WTC11 (cell line): Measurements from ENCODE around the gene HSPH1. TPM values are rescaled to one million over a fixed set of nuclear protein-coding genes. Genes with fewer than 3 reads are reported as not detected.
"Not testable (repeated sequence)": the region's sequence is repeated elsewhere in the genome, so short reads cannot be mapped to it uniquely, and the experiment has no call there.

ENCODE experiments used
- ATAC-seq: fragments of 200-7000 bp; cut with Tn5 transposase; 2 replicates; pipeline ENCODE4 v1.10.0; 2021; ENCODE audit warnings: mild to moderate bottlenecking, moderate library complexity
- CTCF ChIA-PET: fragments of 300-600 bp; sonication (Branson Sonifier 250); formaldehyde crosslinking; loops from one replicate; lab custom pipeline; 2021; ENCODE audit warnings: antibody characterized with exemption; lab: Charles Lee
- POLR2A ChIA-PET: fragments of 350-600 bp; sonication (Branson Sonifier 250); formaldehyde crosslinking; loops from one replicate; lab custom pipeline; 2021; ENCODE audit warnings: antibody characterized with exemption; lab: Charles Lee
- DNase-seq: peaks from one replicate; pipeline ENCODE4 v3.0.0; 2021; ENCODE audit warnings: low spot score
- H3K27ac Mint-ChIP-seq: 2 replicates; pipeline ENCODE4 v1.8.0; 2021; ENCODE audit warnings: mixed read lengths
- H3K27me3 Mint-ChIP-seq: 2 replicates; pipeline ENCODE4 v1.8.0; 2021; ENCODE audit warnings: low read depth, mild to moderate bottlenecking, moderate library complexity, mixed read lengths
- H3K36me3 Mint-ChIP-seq: 2 replicates; pipeline ENCODE4 v1.8.0; 2021; ENCODE audit warnings: mixed read lengths
- H3K4me1 Mint-ChIP-seq: 2 replicates; pipeline ENCODE4 v1.8.0; 2022; ENCODE audit warnings: mixed read lengths
- H3K4me3 Mint-ChIP-seq: 2 replicates; pipeline ENCODE4 v1.8.0; 2021; ENCODE audit warnings: mild to moderate bottlenecking, moderate library complexity, mixed read lengths
- H3K9me3 Mint-ChIP-seq: 2 replicates; pipeline ENCODE4 v1.8.0; 2021; ENCODE audit warnings: mixed read lengths
- AR ChIP-seq: fragments of 250-450 bp; sonication (Bioruptor Pico); IDR thresholded peaks from 2 replicates; pipeline ENCODE4 v1.9.0; 2021; ENCODE audit warnings: mild to moderate bottlenecking
- ATF2 ChIP-seq: sonication (generic); formaldehyde crosslinking; IDR thresholded peaks from 2 replicates; pipeline ENCODE4 v1.8.1; 2022; ENCODE audit warnings: low read depth, missing genetic modification reagents, borderline replicate concordance
- CREB1 ChIP-seq: sonication (generic); formaldehyde crosslinking; IDR thresholded peaks from 2 replicates; pipeline ENCODE4 v1.8.0; 2023; ENCODE audit warnings: mild to moderate bottlenecking, missing genetic modification reagents
- E2F4 ChIP-seq: sonication (generic); formaldehyde crosslinking; IDR thresholded peaks from 2 replicates; pipeline ENCODE4 v1.8.1; 2022; ENCODE audit warnings: low read depth, mild to moderate bottlenecking, moderate library complexity, missing genetic modification reagents, borderline replicate concordance
- IRF2 ChIP-seq: sonication (generic); formaldehyde crosslinking; IDR thresholded peaks from 2 replicates; pipeline ENCODE4 v1.8.0; 2022; ENCODE audit warnings: low read depth, missing genetic modification reagents, borderline replicate concordance
- NFYB ChIP-seq: sonication (generic); formaldehyde crosslinking; conservative IDR thresholded peaks from 2 replicates; pipeline ENCODE4 v1.8.0; 2022; ENCODE audit warnings: low read depth, missing genetic modification reagents
- NR1H2 ChIP-seq: sonication (generic); formaldehyde crosslinking; IDR thresholded peaks from 2 replicates; pipeline ENCODE4 v1.9.0; 2021; ENCODE audit warnings: mild to moderate bottlenecking, moderate library complexity, missing genetic modification reagents
- OVOL2 ChIP-seq: fragments of 250-450 bp; sonication (Bioruptor Pico); IDR thresholded peaks from 2 replicates; pipeline ENCODE4 v1.9.0; 2021; ENCODE audit warnings: mild to moderate bottlenecking, borderline replicate concordance
- TEAD1 ChIP-seq: sonication (generic); formaldehyde crosslinking; IDR thresholded peaks from 2 replicates; pipeline ENCODE4 v1.8.0; 2022; ENCODE audit warnings: mild to moderate bottlenecking, missing genetic modification reagents
- ZNF232 ChIP-seq: sonication (generic); formaldehyde crosslinking; IDR thresholded peaks from 2 replicates; pipeline ENCODE4 v1.8.0; 2022; ENCODE audit warnings: mild to moderate bottlenecking, missing genetic modification reagents
- ZNF263 ChIP-seq: sonication (generic); formaldehyde crosslinking; IDR thresholded peaks from 2 replicates; pipeline ENCODE4 v1.8.1; 2022; ENCODE audit warnings: low read depth, mild to moderate bottlenecking, moderate library complexity, missing genetic modification reagents
- ZNF317 ChIP-seq: sonication (generic); formaldehyde crosslinking; IDR thresholded peaks from 2 replicates; pipeline ENCODE4 v1.8.1; 2023; ENCODE audit warnings: low read depth, mild to moderate bottlenecking, moderate library complexity, missing genetic modification reagents, borderline replicate concordance
- ZNF396 ChIP-seq: fragments of 250-450 bp; sonication (Bioruptor Pico); IDR thresholded peaks from 2 replicates; pipeline ENCODE4 v1.8.0; 2021; ENCODE audit warnings: mild to moderate bottlenecking, moderate library complexity, borderline replicate concordance
- ZNF512 ChIP-seq: sonication (generic); formaldehyde crosslinking; IDR thresholded peaks from 2 replicates; pipeline ENCODE4 v1.8.1; 2022; ENCODE audit warnings: missing genetic modification reagents, borderline replicate concordance
- ZNF671 ChIP-seq: fragments of 250-450 bp; sonication (Bioruptor Pico); IDR thresholded peaks from 2 replicates; pipeline ENCODE4 v1.8.0; 2021; ENCODE audit warnings: mild to moderate bottlenecking
- ZSCAN18 ChIP-seq: fragments of 250-450 bp; sonication (Bioruptor Pico); IDR thresholded peaks from 2 replicates; pipeline ENCODE4 v2.1.2; 2022; ENCODE audit warnings: mild to moderate bottlenecking, moderate library complexity
- total RNA-seq: library from RNA; stranded (reverse); gene quantifications from 3 replicates; pipeline ENCODE4 v1.2.3, GENCODE V29; 2021
- TF ChIP-seq, protein P1 (sequence below): sonication (generic); formaldehyde crosslinking; IDR thresholded peaks from 2 replicates; pipeline ENCODE4 v1.8.0; 2023; ENCODE audit warnings: missing genetic modification reagents, mild to moderate bottlenecking, borderline replicate concordance

HSPH1 gene
- total RNA-seq, 1 experiment from 2014 or later = 114 TPM

- TF ChIP-seq TEAD1 = no peak
- TF ChIP-seq, protein P1, sequence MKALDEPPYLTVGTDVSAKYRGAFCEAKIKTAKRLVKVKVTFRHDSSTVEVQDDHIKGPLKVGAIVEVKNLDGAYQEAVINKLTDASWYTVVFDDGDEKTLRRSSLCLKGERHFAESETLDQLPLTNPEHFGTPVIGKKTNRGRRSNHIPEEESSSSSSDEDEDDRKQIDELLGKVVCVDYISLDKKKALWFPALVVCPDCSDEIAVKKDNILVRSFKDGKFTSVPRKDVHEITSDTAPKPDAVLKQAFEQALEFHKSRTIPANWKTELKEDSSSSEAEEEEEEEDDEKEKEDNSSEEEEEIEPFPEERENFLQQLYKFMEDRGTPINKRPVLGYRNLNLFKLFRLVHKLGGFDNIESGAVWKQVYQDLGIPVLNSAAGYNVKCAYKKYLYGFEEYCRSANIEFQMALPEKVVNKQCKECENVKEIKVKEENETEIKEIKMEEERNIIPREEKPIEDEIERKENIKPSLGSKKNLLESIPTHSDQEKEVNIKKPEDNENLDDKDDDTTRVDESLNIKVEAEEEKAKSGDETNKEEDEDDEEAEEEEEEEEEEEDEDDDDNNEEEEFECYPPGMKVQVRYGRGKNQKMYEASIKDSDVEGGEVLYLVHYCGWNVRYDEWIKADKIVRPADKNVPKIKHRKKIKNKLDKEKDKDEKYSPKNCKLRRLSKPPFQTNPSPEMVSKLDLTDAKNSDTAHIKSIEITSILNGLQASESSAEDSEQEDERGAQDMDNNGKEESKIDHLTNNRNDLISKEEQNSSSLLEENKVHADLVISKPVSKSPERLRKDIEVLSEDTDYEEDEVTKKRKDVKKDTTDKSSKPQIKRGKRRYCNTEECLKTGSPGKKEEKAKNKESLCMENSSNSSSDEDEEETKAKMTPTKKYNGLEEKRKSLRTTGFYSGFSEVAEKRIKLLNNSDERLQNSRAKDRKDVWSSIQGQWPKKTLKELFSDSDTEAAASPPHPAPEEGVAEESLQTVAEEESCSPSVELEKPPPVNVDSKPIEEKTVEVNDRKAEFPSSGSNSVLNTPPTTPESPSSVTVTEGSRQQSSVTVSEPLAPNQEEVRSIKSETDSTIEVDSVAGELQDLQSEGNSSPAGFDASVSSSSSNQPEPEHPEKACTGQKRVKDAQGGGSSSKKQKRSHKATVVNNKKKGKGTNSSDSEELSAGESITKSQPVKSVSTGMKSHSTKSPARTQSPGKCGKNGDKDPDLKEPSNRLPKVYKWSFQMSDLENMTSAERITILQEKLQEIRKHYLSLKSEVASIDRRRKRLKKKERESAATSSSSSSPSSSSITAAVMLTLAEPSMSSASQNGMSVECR = no peak
- no peak for TF ChIP-seq OVOL2 (CRISPR knock-in tag)
- no peak for TF ChIP-seq ZNF232 (CRISPR knock-in tag)
- TF ChIP-seq ZNF512 (CRISPR knock-in tag) = no peak
- TF ChIP-seq IRF2 (CRISPR knock-in tag) = no peak
- no peak for TF ChIP-seq CREB1 (CRISPR knock-in tag)
- TF ChIP-seq, all 79 proteins: peak for 0
- ATAC-seq (no peak), DNase-seq (no peak)
- Mint-ChIP-seq H3K27me3 (no peaks in the 10 kb centered on the region; the same call in 1 of the 2 replicates), H3K36me3 (no peaks in the 10 kb centered on the region), H3K4me1 (peaks cover 20% of the 10 kb centered on the region), H3K4me3 (no peak overlapping the region), H3K27ac (no peak overlapping the region), H3K9me3 (0 out of 2 replicates have a peak, but pooled peaks cover 3% of the 10 kb centered on the region)
- POLR2A ChIA-PET = interaction anchor here (0.5 kb wide), 1 partner anchor 896 kb away, joined by 3 read pairs; no protein-coding TSS in a partner anchor
- CTCF ChIA-PET = interaction anchor here (1.2 to 1.6 kb wide), 2 partner anchors 57 to 98 kb away, joined by 3 read pairs; partner anchors contain the start of gene B3GLCT
Measured at GRCh38 chr13:31101472-31102170, 60.1 kb downstream of the HSPH1 start.

DNA sequence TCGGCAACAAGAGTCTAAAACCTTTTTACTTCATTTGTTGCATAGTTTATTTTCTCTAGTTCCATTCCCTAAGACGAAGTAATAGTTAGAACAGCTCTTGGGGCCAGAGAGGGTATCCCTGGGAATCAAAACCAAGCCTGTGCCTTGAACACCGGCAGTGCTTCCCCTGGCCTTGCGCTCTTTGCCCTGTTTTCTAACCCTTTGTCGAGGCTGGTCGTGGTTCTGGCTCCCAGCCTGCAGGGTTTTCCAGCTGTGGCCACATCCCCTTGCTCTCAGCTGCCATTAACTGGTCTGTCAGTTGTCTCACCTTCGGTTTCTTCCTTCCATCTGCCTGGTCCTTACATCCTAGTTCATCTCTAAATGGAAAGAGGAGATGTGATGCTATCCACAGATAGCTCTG, 61.0 kb downstream of the HSPH1 start:
- Mint-ChIP-seq H3K4me3 (no peak overlapping the region), H3K9me3 (0 out of 2 replicates have a peak, but pooled peaks cover 3% of the 10 kb centered on the region), H3K27me3 (no peaks in the 10 kb centered on the region; the same call in 1 of the 2 replicates), H3K27ac (no peak overlapping the region), H3K4me1 (peaks cover 24% of the 10 kb centered on the region), H3K36me3 (no peaks in the 10 kb centered on the region)
- POLR2A ChIA-PET = no interaction called here
- TF ChIP-seq AR (CRISPR knock-in tag) (no peak), ZSCAN18 (CRISPR knock-in tag) (no peak), CREB1 (CRISPR knock-in tag) (no peak), ZNF317 (CRISPR knock-in tag) (no peak), ZNF396 (no peak), ATF2 (CRISPR knock-in tag) (no peak), NFYB (no peak), NR1H2 (CRISPR knock-in tag) (no peak), E2F4 (CRISPR knock-in tag) (no peak), ZNF263 (CRISPR knock-in tag) (no peak), ZNF671 (CRISPR knock-in tag) (no peak)
- ATAC-seq (no peak), DNase-seq (no peak)
- CTCF ChIA-PET = interaction anchor here (1.2 to 1.6 kb wide), 2 partner anchors 56 to 99 kb away, joined by 3 read pairs; partner anchors contain the start of gene B3GLCT

DNA sequence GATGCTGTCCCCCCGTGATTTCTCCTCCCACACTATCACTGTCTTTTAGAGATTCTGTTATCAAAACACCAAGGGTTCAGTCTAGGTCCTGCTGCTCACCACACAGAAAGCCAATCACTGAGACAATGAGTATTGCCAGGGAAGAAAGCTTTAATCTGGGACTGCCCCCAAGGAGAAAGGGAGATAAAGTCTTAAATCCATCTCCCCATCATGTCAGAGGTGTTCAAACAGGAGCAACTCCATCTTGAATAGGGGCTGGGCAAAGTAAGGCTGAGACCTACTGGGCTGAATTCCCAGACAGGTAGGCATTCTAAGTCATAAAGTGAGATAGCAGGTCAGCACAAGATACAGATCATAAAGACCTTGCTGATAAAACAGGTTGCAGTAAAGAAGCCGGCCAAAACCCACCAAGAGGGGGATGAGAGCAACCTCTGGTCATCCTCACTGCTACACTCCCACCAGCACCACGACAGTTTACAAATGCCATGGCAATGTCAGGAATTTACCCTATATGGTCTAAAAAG, 63.7 kb downstream of the HSPH1 start:
- DNase-seq, H3K36me3 Mint-ChIP-seq, H3K27me3 Mint-ChIP-seq, ATAC-seq, H3K4me3 Mint-ChIP-seq, H3K27ac Mint-ChIP-seq, CTCF ChIA-PET, H3K9me3 Mint-ChIP-seq, POLR2A ChIA-PET: not testable (repeated sequence)
- H3K4me1 Mint-ChIP-seq = peaks cover 34% of the 10 kb centered on the region
